Fibroblast of the conjunctiva (primary cell): ENCODE measurements around the gene MUC16.

Experiments
- DNase-seq: peaks from one replicate; pipeline ENCODE4 v3.0.0-alpha.2; 2010; ENCODE audit warnings: low read depth

Gene MUC16

DNA sequence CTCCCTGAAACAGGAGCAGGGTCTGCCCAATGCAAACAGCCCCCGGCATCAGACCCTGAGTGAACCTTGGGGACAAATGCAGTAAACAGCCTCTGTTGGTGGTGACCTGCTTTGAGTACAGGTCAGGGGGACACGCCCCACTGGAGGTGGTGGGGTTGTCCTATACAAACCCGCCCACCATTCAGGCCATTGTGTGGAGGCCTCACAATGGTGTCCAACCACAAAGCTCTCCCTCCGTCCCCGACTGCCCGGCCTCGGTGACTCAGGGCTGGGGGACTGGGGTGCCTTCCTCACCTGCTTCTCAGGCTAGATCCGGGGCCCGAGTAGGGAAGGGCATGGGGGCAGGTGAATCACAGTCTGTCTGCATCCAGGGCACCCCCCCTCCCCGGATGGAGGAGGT is 1.5 kb downstream of the MUC16 start:
- no peak for DNase-seq

DNA sequence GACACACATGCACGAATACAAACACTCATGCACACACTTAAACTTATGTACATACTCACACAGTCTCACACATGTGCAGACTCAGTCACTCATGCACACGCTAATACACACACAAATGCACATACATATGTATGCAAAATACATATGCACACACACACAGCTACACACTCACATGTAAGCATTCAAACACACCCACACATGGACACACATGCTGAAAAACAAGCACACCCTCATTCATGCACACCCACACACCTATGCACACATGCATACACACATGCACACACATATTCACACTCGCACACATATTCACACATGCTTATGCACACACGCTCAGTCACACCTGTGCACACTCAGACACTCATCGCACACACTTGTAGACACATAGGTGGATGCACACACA is 9.3 kb downstream of the MUC16 start:
- DNase-seq = no peak

DNA sequence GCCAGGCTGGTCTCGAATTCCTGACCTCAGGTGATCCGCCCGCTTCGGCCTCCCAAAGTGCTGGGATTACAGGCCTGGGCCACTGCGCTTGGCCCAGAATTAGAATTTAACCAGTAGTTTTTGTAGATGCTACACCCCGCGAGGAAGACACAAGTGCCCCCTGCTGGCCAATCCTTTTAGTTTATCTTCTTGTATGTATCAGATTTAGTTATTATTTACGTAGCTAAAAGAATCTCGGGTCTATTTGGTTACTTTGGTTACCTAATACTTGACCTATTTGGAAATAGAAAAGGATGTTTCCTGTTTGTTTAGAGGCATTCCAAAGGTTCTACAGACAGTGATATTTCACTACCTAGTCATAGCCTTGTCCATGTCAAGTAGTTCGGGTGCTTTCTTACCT is 22.0 kb downstream of the MUC16 start:
- no peak for DNase-seq

DNA sequence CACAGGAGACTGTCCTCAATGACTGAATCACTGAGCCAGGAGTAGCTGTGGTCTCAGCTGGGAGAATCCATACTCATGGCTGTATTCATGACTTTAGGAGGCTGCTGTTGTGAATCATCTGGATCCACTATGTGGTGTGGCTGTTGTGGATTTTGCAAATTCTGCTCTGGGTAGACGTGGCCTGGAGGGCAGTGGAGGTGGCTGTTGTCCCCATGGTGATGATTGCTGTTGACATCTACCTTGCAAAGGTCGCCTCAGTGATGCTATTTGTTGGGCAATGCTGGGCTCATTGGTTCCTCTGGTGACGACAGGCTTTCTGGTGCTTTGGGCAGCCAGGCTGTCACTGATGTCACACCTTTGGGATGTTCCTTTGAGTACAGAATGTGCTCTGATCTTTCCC is 23.9 kb downstream of the MUC16 start:
- no peak for DNase-seq

DNA sequence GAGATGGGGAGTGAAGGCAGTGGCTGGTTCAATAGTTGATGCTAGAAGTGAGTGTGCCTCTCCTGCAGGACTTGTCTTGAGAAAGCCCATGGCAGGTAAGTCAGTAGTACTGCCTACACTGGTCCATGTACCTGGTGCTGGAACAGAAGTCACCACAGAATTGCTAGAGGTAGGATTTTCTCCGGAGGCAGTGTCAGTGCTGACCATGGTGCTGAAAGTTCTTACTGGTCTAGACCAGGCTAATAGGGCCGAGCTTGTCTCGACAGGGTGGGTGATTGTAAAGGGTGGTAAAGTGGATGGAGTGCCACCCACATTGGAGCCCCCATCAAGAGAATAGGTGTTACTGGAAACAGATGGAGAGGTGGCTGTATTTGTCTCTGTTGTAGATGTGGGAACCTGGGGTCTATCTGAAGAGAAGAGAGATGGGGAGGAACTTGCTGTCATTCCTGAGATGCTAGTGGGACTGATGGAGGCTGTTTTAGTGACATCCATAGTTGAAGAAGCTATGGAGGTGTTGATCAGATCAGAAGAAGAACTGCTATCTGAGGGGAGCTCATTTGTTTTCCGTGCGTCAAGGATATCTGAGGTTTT is 36.6 kb downstream of the MUC16 start:
- no peak for DNase-seq

DNA sequence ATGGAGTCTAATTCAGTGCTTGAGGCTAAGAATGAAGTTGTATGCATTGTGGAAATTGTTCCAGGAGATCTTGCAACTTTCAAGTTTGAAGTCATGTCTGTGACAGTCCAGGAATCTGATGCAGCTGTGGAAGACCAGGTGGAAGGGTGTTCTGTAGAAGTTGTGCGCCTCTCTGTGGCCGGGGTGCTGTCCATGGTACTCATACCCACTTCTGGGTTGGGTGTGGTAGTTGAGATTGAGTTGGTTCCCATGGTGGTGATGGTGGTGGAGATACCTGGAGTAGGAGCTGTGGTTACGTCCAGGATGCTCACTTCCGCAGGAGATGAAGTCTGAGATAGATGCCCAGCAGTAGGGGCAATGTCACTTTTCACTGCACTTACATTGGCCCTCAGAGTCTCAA is 44.3 kb downstream of the MUC16 start:
- no peak for DNase-seq
